ENCODE measurements around the gene PCCA. TPM values are rescaled to one million over a fixed set of nuclear protein-coding genes. Genes with fewer than 3 reads are reported as not detected.

PCCA gene
- total RNA-seq, 1 experiment from 2014 or later = 39.9 TPM

DNA sequence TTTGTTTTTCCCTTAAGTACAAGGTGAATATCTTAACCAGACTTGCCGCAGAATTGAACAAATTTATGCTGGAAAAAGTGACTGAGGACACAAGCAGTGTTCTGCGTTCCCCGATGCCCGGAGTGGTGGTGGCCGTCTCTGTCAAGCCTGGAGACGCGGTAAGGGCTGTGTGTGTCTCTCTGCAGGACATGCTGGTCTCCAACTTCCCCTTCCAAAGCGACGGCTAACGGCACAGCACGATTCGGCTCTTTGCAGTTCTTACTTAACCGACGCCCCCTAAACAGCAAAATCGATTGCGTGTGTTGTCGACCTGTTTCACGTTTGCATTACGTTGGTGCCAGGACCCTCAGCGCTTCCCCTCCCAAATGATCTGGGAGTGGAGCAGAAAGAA lies 426.5 kb downstream of the PCCA start:
- H3K4me3 ChIP-seq (ENCODE audit: low read depth, low read length) = no peak overlapping the region
- H3K4me1 ChIP-seq = peaks cover 12% of the 10 kb centered on the region; the same call in 1 of the 2 replicates
- no peaks in the 10 kb centered on the region for H3K36me3 ChIP-seq (ENCODE audit: control insufficient read depth, insufficient read depth, low read length)
- Mint-ChIP-seq H3K36me3 (ENCODE audit: insufficient read depth, unreplicated experiment) (no peaks in the 10 kb centered on the region), H3K4me3 (ENCODE audit: unreplicated experiment) (no peak overlapping the region), H3K27ac (ENCODE audit: unreplicated experiment) (no peak overlapping the region), H3K4me1 (ENCODE audit: low read depth, unreplicated experiment) (peaks cover 7% of the 10 kb centered on the region), H3K9me3 (ENCODE audit: unreplicated experiment) (no peaks in the 10 kb centered on the region), H3K27me3 (ENCODE audit: insufficient read depth, unreplicated experiment) (no peaks in the 10 kb centered on the region)
- TF ChIP-seq, protein P1, sequence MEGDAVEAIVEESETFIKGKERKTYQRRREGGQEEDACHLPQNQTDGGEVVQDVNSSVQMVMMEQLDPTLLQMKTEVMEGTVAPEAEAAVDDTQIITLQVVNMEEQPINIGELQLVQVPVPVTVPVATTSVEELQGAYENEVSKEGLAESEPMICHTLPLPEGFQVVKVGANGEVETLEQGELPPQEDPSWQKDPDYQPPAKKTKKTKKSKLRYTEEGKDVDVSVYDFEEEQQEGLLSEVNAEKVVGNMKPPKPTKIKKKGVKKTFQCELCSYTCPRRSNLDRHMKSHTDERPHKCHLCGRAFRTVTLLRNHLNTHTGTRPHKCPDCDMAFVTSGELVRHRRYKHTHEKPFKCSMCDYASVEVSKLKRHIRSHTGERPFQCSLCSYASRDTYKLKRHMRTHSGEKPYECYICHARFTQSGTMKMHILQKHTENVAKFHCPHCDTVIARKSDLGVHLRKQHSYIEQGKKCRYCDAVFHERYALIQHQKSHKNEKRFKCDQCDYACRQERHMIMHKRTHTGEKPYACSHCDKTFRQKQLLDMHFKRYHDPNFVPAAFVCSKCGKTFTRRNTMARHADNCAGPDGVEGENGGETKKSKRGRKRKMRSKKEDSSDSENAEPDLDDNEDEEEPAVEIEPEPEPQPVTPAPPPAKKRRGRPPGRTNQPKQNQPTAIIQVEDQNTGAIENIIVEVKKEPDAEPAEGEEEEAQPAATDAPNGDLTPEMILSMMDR (IDR thresholded peaks at IDR 0.05; ENCODE audit: insufficient read depth in 1 of 2, low read depth in 1 of 2, low read length in 1 of 2, severe bottlenecking in 1 of 2, unreplicated experiment in 1 of 2) = no peak
- no peaks in the 10 kb centered on the region for H3K9me3 ChIP-seq
- no TSS peak for BruUV-seq (replicated peaks)
- CTCF ChIA-PET = interaction anchor here (0.7 to 1.8 kb wide), 3 partner anchors 31 to 597 kb away, joined by 3 to 6 read pairs (median 3); no protein-coding TSS in a partner anchor
- H3K27me3 ChIP-seq (replicated peaks; ENCODE audit: control insufficient read depth, insufficient read depth, low read length) = no peaks in the 10 kb centered on the region
- intact Hi-C loops (cut with micrococcal nuclease; ENCODE audit: unreplicated experiment) = loop anchor here (2.0 to 10.0 kb wide), 4 partner anchors 201 to 533 kb away; partner anchors contain the start of gene ZIC2
- no peak for DNase-seq
- POLR2A ChIA-PET = no interaction called here

GRCh38 chr13:100517135-100517534 lies 428.2 kb downstream of the PCCA start:
- TF ChIP-seq, protein P1 (IDR thresholded peaks at IDR 0.05; ENCODE audit: insufficient read depth in 1 of 2, low read depth in 1 of 2, low read length in 1 of 2, severe bottlenecking in 1 of 2, unreplicated experiment in 1 of 2) = no peak
- peaks cover 12% of the 10 kb centered on the region; the same call in 1 of the 2 replicates for H3K4me1 ChIP-seq
- intact Hi-C loops (cut with micrococcal nuclease; ENCODE audit: unreplicated experiment) = loop anchor here (1.0 to 10.0 kb wide), 4 partner anchors 202 to 859 kb away; partner anchors contain the start of gene ZIC2
- no peaks in the 10 kb centered on the region for H3K36me3 ChIP-seq (ENCODE audit: control insufficient read depth, insufficient read depth, low read length)
- CTCF ChIA-PET = interaction anchor here (0.9 to 1.2 kb wide), 3 partner anchors 125 to 600 kb away, joined by 3 to 4 read pairs (median 3); no protein-coding TSS in a partner anchor
- Mint-ChIP-seq H3K4me3 (ENCODE audit: unreplicated experiment) (peak overlapping the region; percentile 59), H3K4me1 (ENCODE audit: low read depth, unreplicated experiment) (peaks cover 7% of the 10 kb centered on the region), H3K9me3 (ENCODE audit: unreplicated experiment) (no peaks in the 10 kb centered on the region), H3K27ac (ENCODE audit: unreplicated experiment) (peak overlapping the region; percentile 26), H3K27me3 (ENCODE audit: insufficient read depth, unreplicated experiment) (no peaks in the 10 kb centered on the region), H3K36me3 (ENCODE audit: insufficient read depth, unreplicated experiment) (no peaks in the 10 kb centered on the region)
- H3K27me3 ChIP-seq (replicated peaks; ENCODE audit: control insufficient read depth, insufficient read depth, low read length) = no peaks in the 10 kb centered on the region
- POLR2A ChIA-PET = interaction anchor here (0.5 kb wide), 1 partner anchor 901 kb away, joined by 4 read pairs; no protein-coding TSS in a partner anchor
- no peaks in the 10 kb centered on the region for H3K9me3 ChIP-seq
- no TSS peak for BruUV-seq (replicated peaks)
- peak; percentile 57 to 73 for DNase-seq
- no peak overlapping the region for H3K4me3 ChIP-seq (ENCODE audit: low read depth, low read length)

DNA sequence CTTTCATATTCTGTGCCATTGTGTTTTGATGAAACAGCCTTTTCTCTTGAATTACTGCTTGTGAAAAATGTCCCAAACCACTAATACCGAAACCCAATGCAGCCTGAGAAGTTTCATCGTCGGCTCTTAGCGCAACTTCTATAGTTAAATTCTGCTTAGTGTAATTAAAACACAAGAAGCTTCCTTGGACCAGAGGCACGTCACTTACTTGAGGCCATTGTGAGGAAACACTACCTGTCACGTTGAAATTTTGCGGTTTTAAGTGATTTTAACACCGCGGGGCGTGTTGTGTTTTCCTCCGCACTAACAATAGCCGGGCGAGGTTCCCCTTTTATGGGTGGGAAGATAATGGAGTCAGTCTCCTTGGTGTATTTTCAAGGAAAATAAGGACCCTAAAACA lies 428.8 kb downstream of the PCCA start:
- Mint-ChIP-seq H3K27ac (ENCODE audit: unreplicated experiment) (peak overlapping the region; percentile 26), H3K4me3 (ENCODE audit: unreplicated experiment) (peak overlapping the region; percentile 59), H3K4me1 (ENCODE audit: low read depth, unreplicated experiment) (peaks cover 7% of the 10 kb centered on the region), H3K36me3 (ENCODE audit: insufficient read depth, unreplicated experiment) (no peaks in the 10 kb centered on the region), H3K27me3 (ENCODE audit: insufficient read depth, unreplicated experiment) (no peaks in the 10 kb centered on the region), H3K9me3 (ENCODE audit: unreplicated experiment) (no peaks in the 10 kb centered on the region)
- peak overlapping the region; percentile 6; the same call in 1 of the 2 replicates for H3K4me3 ChIP-seq (ENCODE audit: low read depth, low read length)
- no peak for DNase-seq
- no TSS peak for BruUV-seq (replicated peaks)
- POLR2A ChIA-PET = interaction anchor here (0.6 kb wide), 1 partner anchor 493 kb away, joined by 5 read pairs; no protein-coding TSS in a partner anchor
- no peaks in the 10 kb centered on the region for H3K36me3 ChIP-seq (ENCODE audit: control insufficient read depth, insufficient read depth, low read length)
- intact Hi-C loops (cut with micrococcal nuclease; ENCODE audit: unreplicated experiment) = loop anchor here (1.0 to 10.0 kb wide), 4 partner anchors 203 to 859 kb away; partner anchors contain the start of gene ZIC2
- CTCF ChIA-PET = interaction anchor here (0.6 to 1.2 kb wide), 5 partner anchors 22 to 601 kb away, joined by 3 to 4 read pairs (median 3); no protein-coding TSS in a partner anchor
- no peaks in the 10 kb centered on the region for H3K9me3 ChIP-seq
- TF ChIP-seq, protein P1 (IDR thresholded peaks at IDR 0.05; ENCODE audit: insufficient read depth in 1 of 2, low read depth in 1 of 2, low read length in 1 of 2, severe bottlenecking in 1 of 2, unreplicated experiment in 1 of 2) = no peak
- H3K4me1 ChIP-seq = peaks cover 12% of the 10 kb centered on the region; the same call in 1 of the 2 replicates
- no peaks in the 10 kb centered on the region for H3K27me3 ChIP-seq (replicated peaks; ENCODE audit: control insufficient read depth, insufficient read depth, low read length)
